Measurements from ENCODE around the gene ZNF428.

GRCh38 chr19:43612374-43612773 is 7.1 kb downstream of the ZNF428 start:
- TF ChIP-seq POLR2A (IDR thresholded peaks at IDR 0.05) (no peak), CTCF (IDR thresholded peaks at IDR 0.05) (no peak)

Measured in prostate gland (tissue), 2 donors.